HEK293T (cell line): ENCODE results near the gene ZNF511.

ENCODE experiments used
- BHLHE40 ChIP-seq: fragments of 450-650 bp; IDR thresholded peaks from 2 replicates; pipeline ENCODE4 v1.6.1; 2016; ENCODE audit warnings: mild to moderate bottlenecking, moderate library complexity, borderline replicate concordance
- CTBP1 ChIP-seq: fragments of 450-650 bp; IDR thresholded peaks from 2 replicates; pipeline ENCODE4 v1.6.1; 2016; ENCODE audit warnings: borderline replicate concordance
- FOXA1 ChIP-seq: fragments of 450-650 bp; IDR thresholded peaks from 2 replicates; pipeline ENCODE4 v1.6.1; 2016; ENCODE audit warnings: mild to moderate bottlenecking
- FOXK2 ChIP-seq: fragments of 450-650 bp; IDR thresholded peaks from 2 replicates; pipeline ENCODE4 v1.6.1; 2016; ENCODE audit warnings: mild to moderate bottlenecking
- FOXM1 ChIP-seq: fragments of 450-650 bp; IDR thresholded peaks from 2 replicates; pipeline ENCODE4 v1.6.1; 2017; ENCODE audit warnings: mild to moderate bottlenecking, borderline replicate concordance
- L3MBTL2 ChIP-seq: fragments of 450-650 bp; conservative IDR thresholded peaks from 2 replicates; pipeline ENCODE4 v1.6.1; 2016; ENCODE audit warnings: mild to moderate bottlenecking
- LEF1 ChIP-seq: fragments of 450-650 bp; IDR thresholded peaks from 2 replicates; pipeline ENCODE4 v1.6.1; 2017; ENCODE audit warnings: mild to moderate bottlenecking, borderline replicate concordance
- SUZ12 ChIP-seq: fragments of 450-650 bp; IDR thresholded peaks from 2 replicates; pipeline ENCODE4 v1.6.1; 2016; ENCODE audit warnings: mild to moderate bottlenecking
- ZNF384 ChIP-seq: fragments of 450-650 bp; IDR thresholded peaks from 2 replicates; pipeline ENCODE4 v1.6.1; 2016

DNA sequence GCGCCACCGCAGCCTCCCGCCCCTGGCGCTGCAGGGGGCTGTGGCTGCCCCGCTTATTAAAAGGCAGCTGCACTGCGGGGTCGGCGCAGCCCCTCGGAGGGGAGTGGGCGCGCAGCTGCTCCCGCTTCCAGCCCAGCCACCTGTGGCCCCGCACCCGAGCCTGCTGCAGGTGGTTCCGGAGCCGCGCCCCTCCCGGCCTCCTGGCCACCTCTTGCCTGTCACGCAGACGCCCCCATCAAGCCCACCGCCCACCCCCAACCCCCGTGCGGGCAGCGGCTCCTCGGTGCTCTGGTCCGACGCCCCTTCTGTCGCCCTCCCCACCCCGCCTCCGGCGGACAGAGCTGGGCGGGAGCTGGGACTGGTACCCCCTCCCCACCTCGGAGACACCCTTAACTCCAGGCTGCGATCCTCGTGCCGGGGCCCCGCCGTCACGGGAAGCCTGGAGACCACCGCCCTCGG lies 27.4 kb downstream of the ZNF511 start:
- TF ChIP-seq ZNF384 (no peak), SUZ12 (no peak), BHLHE40 (no peak), FOXM1 (no peak), L3MBTL2 (no peak), FOXA1 (no peak), FOXK2 (no peak), LEF1 (no peak), CTBP1 (no peak)
